Kidney (tissue), 14 donors: Measurements from ENCODE around the gene NOL4L. TPM values are rescaled to one million over a fixed set of nuclear protein-coding genes. Genes with fewer than 3 reads are reported as not detected.

Source experiments
- DNase-seq, 5 donors: peaks; one replicate each; pipeline ENCODE4 v3.0.0-alpha.2; 2013 to 2020
- FAIRE-seq: peaks from 2 replicates; lab custom pipeline; 2012; peaks lifted over from hg19 to GRCh38; lab: Jason Lieb, UNC
- H3K27ac ChIP-seq, 2 donors: one replicate each; pipeline ENCODE4 v1.7.0; 2013; ENCODE audit warnings: low read depth in 2 of 2, low read length in 2 of 2, inconsistent platforms in 1 of 2
- H3K27me3 ChIP-seq: one replicate; pipeline ENCODE4 v1.7.1; 2013; ENCODE audit warnings: low read length, inconsistent platforms; ENCODE audit not compliant: control insufficient read depth, insufficient read depth
- H3K36me3 ChIP-seq, 3 donors: one replicate each; pipeline versions ENCODE4 v1.7.0 to v1.7.1; 2013; ENCODE audit warnings: low read length in 3 of 3, control low read depth in 1 of 3, inconsistent platforms in 1 of 3; ENCODE audit not compliant: insufficient read depth in 3 of 3, control insufficient read depth in 2 of 3
- H3K4me1 ChIP-seq, 3 donors: one replicate each; pipeline versions ENCODE4 v1.7.0 to v1.7.1; 2013; ENCODE audit warnings: low read length in 3 of 3, inconsistent platforms in 1 of 3, low read depth in 1 of 3; ENCODE audit not compliant: control insufficient read depth in 2 of 3, insufficient read depth in 2 of 3
- H3K4me3 ChIP-seq, 3 donors: one replicate each; pipeline versions ENCODE4 v1.7.0 to v1.8.1; 2013; ENCODE audit warnings: low read length in 3 of 3, control low read depth in 1 of 3, inconsistent platforms in 1 of 3
- H3K9ac ChIP-seq, 3 donors: one replicate each; pipeline versions ENCODE4 v1.7.0 to v1.7.1; 2013; ENCODE audit warnings: low read length in 3 of 3, control low read depth in 1 of 3, inconsistent platforms in 1 of 3
- H3K9me3 ChIP-seq, 3 donors: one replicate each; pipeline versions ENCODE4 v1.7.0 to v1.7.1; 2013; ENCODE audit warnings: low read length in 3 of 3, control low read depth in 1 of 3, inconsistent platforms in 1 of 3; ENCODE audit not compliant: control insufficient read depth in 2 of 3, insufficient read depth in 1 of 3
- CTCF ChIP-seq: IDR thresholded peaks from 3 replicates; pipeline ENCODE4 v1.5.1; 2012; ENCODE audit warnings: mild to moderate bottlenecking, moderate library complexity, borderline replicate concordance; ENCODE audit not compliant: insufficient read depth; ENCODE audit errors: extremely low read depth
- intact Hi-C: fragments of 100-400 bp; cut with DNase I; formaldehyde crosslinking; loops from one replicate; pipeline ENCODE4 v1.11.1; 2022
- polyA plus RNA-seq: library from polyadenylated mRNA; stranded (reverse); fragments of 350-450 nt; fragmentation: Illumina TruSeq; extraction: RNeasy Lipid Tissue Mini Kit (QIAGEN cat#74804); gene quantifications from one replicate; pipeline ENCODE4 v1.2.3, GENCODE V29; 2014; ENCODE audit warnings: low read depth, low replicate concordance; ENCODE audit not compliant: insufficient read depth
- total RNA-seq: library from RNA; stranded (reverse); fragmentation: NEBNext Ultra II Directional; extraction: Animal tissue kit (Norgen Biotek cat#: 25700); gene quantifications from one replicate; pipeline ENCODE4 v1.2.1, GENCODE V29; 2021
- donor health status: control.
- donor health status: control.
- donor health status: control.
- donor health status: control.
- donor health status: control.
- donor health status: DM: yes; HTN: yes; CAD: no.
- donor health status: Normal renal cell carcinoma (clear cell type).

NOL4L gene
- total and polyA plus RNA-seq, 2 donors from 2014 or later, result 14.1 to 19.4 TPM

- Histone ChIP-seq H3K27me3 (no peaks in the 10 kb centered on the region), H3K9ac (no peak overlapping the region), H3K9me3 (no peaks in the 10 kb centered on the region), H3K4me3 (no peak overlapping the region), H3K27ac (no peak overlapping the region), H3K36me3 (peaks cover 7 to 34% (median 31%) of the 10 kb centered on the region in 3 donors), H3K4me1 (peaks cover 0 to 22% (median 8%) of the 10 kb centered on the region in 3 donors)
- no peak for TF ChIP-seq CTCF
- DNase-seq, result peak in 1 of 5 donors; percentile 59
- no peak for FAIRE-seq
- intact Hi-C loops, result no loop called here
Measured at GRCh38 chr20:32450484-32451061, 134.6 kb downstream of the NOL4L start.

GRCh38 chr20:32449890-32450401 is 135.2 kb downstream of the NOL4L start:
- intact Hi-C loops, result no loop called here
- Histone ChIP-seq H3K27me3 (no peaks in the 10 kb centered on the region), H3K27ac (no peak overlapping the region), H3K9ac (no peak overlapping the region), H3K4me1 (peaks cover 0 to 19% (median 8%) of the 10 kb centered on the region in 3 donors), H3K9me3 (no peaks in the 10 kb centered on the region), H3K4me3 (no peak overlapping the region), H3K36me3 (peaks cover 7 to 31% (median 27%) of the 10 kb centered on the region in 3 donors)
- FAIRE-seq (no peak), DNase-seq (peak in 1 of 5 donors; percentile 66)
- no peak for TF ChIP-seq CTCF

- H3K27ac ChIP-seq, result no peak overlapping the region
- H3K4me1 ChIP-seq, result peaks cover 0 to 16% (median 8%) of the 10 kb centered on the region in 3 donors
- no peak for DNase-seq
- H3K27me3 ChIP-seq, result no peaks in the 10 kb centered on the region
- no peak for FAIRE-seq
- H3K4me3 ChIP-seq, result no peak overlapping the region
- TF ChIP-seq CTCF, result no peak
- H3K9ac ChIP-seq, result no peak overlapping the region
- H3K36me3 ChIP-seq, result peaks cover 5 to 27% (median 24%) of the 10 kb centered on the region in 3 donors
- intact Hi-C loops, result no loop called here
- H3K9me3 ChIP-seq, result no peaks in the 10 kb centered on the region
Measured at GRCh38 chr20:32449057-32449889, 135.9 kb downstream of the NOL4L start.
